ENCODE data around the gene FLT3LG. TPM values are rescaled to one million over a fixed set of nuclear protein-coding genes. Genes with fewer than 3 reads are reported as not detected.

Gene FLT3LG
- total and polyA plus RNA-seq, 9 of the 15 experiments (the other 6 are each of a cell fraction or from before 2014, with no cell fraction given), result 0.31 to 6.4 (median 1.1) TPM

DNA sequence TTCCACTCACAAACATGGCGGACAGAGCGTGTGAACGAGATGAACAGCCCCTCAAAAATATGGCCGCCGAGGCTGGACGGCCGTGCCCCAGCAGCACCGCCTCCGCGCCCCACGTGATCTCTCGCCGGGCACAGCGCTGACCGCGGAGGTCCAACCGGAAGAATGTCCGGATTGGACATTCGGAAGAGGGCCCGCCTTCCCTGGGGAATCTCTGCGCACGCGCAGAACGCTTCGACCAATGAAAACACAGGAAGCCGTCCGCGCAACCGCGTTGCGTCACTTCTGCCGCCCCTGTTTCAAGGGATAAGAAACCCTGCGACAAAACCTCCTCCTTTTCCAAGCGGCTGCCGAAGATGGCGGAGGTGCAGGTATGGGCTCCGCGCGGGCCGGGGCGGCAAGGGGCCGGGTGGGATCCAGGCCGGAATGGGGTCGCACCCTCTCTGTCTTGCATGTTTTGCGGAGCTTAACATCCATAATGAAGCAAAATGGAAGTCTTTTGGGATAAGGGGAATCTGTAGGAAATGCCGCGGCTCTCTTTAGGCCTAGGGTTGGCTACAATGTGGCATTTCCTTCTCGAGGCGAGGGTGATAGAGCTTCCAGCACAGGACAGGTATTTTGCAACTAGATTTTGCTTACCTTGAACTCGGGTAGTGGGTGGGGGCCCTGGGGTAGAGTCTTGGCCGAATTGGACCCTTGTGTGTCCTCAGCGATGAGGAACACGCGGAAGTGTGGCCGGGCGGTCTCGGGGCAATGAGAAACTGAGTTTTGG lies 13.4 kb downstream of the FLT3LG start, which contains the start of gene RPL13A (continued):
- TF ChIP-seq CEBPG (CRISPR knock-in tag; IDR thresholded peaks at IDR 0.05) (peak; percentile 98), CEBPG (tag; conservative IDR thresholded peaks at IDR 0.05 in 1 of 2, IDR thresholded peaks at IDR 0.05 in 1 of 2) (peak; percentile 98 to 99), ZNF3 (CRISPR knock-in tag; IDR thresholded peaks at IDR 0.05) (no peak), POU5F1 (IDR thresholded peaks at IDR 0.05; ENCODE audit: borderline replicate concordance, low read depth, low read length, partially characterized antibody) (peak; percentile 21), ZNF589 (CRISPR knock-in tag; IDR thresholded peaks at IDR 0.05; ENCODE audit: low read depth) (peak; percentile 83; the same call in 1 of the 2 replicates), BRD9 (IDR thresholded peaks at IDR 0.05; ENCODE audit: low read depth, partially characterized antibody) (peak; percentile 14), ZNF668 (CRISPR knock-in tag; IDR thresholded peaks at IDR 0.05) (peak; percentile 49; the same call in 1 of the 2 replicates), TBL1XR1 (IDR thresholded peaks at IDR 0.05; ENCODE audit: low read length in 2 of 2) (peak in 1 of 2 experiments; percentile 75; a peak in 2 of 4 replicates), BDP1 (IDR thresholded peaks at IDR 0.05; ENCODE audit: insufficient read depth, insufficient read length) (no peak), YY1 (IDR thresholded peaks at IDR 0.05; ENCODE audit: borderline replicate concordance in 1 of 3, control insufficient read depth in 1 of 3, extremely low read depth in 1 of 3, insufficient read depth in 3 of 3, insufficient read length in 1 of 3, insufficient replicate concordance in 2 of 3, low read depth in 1 of 3, low read length in 2 of 3) (peak; percentile 98 to 99 (median 99)), CHD1 (IDR thresholded peaks at IDR 0.05; ENCODE audit: low read length) (peak; percentile 100), PRPF4 (IDR thresholded peaks at IDR 0.05; ENCODE audit: insufficient read depth, low read depth, low read length, poor library complexity, severe bottlenecking) (peak; percentile 85)
- TF ChIP-seq, protein P1, sequence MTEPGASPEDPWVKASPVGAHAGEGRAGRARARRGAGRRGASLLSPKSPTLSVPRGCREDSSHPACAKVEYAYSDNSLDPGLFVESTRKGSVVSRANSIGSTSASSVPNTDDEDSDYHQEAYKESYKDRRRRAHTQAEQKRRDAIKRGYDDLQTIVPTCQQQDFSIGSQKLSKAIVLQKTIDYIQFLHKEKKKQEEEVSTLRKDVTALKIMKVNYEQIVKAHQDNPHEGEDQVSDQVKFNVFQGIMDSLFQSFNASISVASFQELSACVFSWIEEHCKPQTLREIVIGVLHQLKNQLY (CRISPR knock-in tag; conservative IDR thresholded peaks at IDR 0.05), result peak in 1 of 2 experiments; percentile 12; a peak in 1 of 4 replicates
- TF ChIP-seq, protein P2, sequence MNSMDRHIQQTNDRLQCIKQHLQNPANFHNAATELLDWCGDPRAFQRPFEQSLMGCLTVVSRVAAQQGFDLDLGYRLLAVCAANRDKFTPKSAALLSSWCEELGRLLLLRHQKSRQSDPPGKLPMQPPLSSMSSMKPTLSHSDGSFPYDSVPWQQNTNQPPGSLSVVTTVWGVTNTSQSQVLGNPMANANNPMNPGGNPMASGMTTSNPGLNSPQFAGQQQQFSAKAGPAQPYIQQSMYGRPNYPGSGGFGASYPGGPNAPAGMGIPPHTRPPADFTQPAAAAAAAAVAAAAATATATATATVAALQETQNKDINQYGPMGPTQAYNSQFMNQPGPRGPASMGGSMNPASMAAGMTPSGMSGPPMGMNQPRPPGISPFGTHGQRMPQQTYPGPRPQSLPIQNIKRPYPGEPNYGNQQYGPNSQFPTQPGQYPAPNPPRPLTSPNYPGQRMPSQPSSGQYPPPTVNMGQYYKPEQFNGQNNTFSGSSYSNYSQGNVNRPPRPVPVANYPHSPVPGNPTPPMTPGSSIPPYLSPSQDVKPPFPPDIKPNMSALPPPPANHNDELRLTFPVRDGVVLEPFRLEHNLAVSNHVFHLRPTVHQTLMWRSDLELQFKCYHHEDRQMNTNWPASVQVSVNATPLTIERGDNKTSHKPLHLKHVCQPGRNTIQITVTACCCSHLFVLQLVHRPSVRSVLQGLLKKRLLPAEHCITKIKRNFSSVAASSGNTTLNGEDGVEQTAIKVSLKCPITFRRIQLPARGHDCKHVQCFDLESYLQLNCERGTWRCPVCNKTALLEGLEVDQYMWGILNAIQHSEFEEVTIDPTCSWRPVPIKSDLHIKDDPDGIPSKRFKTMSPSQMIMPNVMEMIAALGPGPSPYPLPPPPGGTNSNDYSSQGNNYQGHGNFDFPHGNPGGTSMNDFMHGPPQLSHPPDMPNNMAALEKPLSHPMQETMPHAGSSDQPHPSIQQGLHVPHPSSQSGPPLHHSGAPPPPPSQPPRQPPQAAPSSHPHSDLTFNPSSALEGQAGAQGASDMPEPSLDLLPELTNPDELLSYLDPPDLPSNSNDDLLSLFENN (IDR thresholded peaks at IDR 0.05; ENCODE audit: low read depth in 2 of 2, low read length in 2 of 2), result peak in 1 of 2 experiments; percentile 78; a peak in 1 of 4 replicates
- TF ChIP-seq, protein P3, sequence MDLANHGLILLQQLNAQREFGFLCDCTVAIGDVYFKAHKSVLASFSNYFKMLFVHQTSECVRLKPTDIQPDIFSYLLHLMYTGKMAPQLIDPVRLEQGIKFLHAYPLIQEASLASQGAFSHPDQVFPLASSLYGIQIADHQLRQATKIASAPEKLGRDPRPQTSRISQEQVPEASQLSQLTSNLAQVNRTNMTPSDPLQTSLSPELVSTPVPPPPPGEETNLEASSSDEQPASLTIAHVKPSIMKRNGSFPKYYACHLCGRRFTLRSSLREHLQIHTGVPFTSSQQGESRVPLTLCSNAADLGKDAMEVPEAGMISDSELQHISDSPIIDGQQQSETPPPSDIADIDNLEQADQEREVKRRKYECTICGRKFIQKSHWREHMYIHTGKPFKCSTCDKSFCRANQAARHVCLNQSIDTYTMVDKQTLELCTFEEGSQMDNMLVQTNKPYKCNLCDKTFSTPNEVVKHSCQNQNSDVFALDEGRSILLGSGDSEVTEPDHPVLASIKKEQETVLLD (IDR thresholded peaks at IDR 0.05), result peak; percentile 99
- TF ChIP-seq, protein P4, sequence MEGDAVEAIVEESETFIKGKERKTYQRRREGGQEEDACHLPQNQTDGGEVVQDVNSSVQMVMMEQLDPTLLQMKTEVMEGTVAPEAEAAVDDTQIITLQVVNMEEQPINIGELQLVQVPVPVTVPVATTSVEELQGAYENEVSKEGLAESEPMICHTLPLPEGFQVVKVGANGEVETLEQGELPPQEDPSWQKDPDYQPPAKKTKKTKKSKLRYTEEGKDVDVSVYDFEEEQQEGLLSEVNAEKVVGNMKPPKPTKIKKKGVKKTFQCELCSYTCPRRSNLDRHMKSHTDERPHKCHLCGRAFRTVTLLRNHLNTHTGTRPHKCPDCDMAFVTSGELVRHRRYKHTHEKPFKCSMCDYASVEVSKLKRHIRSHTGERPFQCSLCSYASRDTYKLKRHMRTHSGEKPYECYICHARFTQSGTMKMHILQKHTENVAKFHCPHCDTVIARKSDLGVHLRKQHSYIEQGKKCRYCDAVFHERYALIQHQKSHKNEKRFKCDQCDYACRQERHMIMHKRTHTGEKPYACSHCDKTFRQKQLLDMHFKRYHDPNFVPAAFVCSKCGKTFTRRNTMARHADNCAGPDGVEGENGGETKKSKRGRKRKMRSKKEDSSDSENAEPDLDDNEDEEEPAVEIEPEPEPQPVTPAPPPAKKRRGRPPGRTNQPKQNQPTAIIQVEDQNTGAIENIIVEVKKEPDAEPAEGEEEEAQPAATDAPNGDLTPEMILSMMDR (IDR thresholded peaks at IDR 0.05 in 2 of 3, conservative IDR thresholded peaks at IDR 0.05 in 1 of 3; ENCODE audit: insufficient read depth in 2 of 3, low read depth in 1 of 3, low read length in 3 of 3), result no peak
- TF ChIP-seq, protein P5, sequence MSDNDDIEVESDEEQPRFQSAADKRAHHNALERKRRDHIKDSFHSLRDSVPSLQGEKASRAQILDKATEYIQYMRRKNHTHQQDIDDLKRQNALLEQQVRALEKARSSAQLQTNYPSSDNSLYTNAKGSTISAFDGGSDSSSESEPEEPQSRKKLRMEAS (CRISPR knock-in tag; IDR thresholded peaks at IDR 0.05), result peak; percentile 93
